ENCODE measurements around the gene SEMA4D. TPM values are rescaled to one million over a fixed set of nuclear protein-coding genes. Genes with fewer than 3 reads are reported as not detected.

SEMA4D gene
- total RNA-seq, 3 donors from 2014 or later: 20.9 to 26.9 (median 23.1) TPM

GRCh38 chr9:89367726-89368437 is 130.0 kb downstream of the SEMA4D start:
- intact Hi-C loops (cut with DNase I, micrococcal nuclease): no loop called here
- Histone ChIP-seq H3K36me3 (ENCODE audit: low read depth) (no peaks in the 10 kb centered on the region), H3K9me3 (no peaks in the 10 kb centered on the region), H3K4me1 (ENCODE audit: low read depth) (no peaks in the 10 kb centered on the region), H3K4me3 (no peak overlapping the region)
- no peak for TF ChIP-seq CTCF (IDR thresholded peaks at IDR 0.05)
- no peak for DNase-seq
- ATAC-seq: no peak

DNA sequence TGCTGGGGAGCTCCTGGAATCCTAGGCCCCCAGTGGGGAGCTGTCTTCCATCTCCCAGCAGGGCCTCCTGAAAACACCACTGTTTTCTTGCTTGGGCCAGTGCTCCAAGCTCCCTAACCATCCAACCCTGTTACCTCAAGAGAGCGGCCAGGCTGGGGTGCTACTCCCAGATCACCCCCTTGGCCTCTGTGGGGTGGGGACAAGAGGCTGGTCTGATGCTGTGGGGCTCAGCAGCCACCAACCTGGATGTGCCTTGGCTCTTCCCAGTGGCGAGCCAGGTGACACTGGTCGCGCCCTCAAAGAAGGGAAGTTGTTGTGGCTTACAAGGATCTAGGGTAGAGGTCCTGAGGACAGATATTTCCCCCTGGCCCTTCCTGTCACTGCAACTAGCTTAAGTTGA is 130.6 kb downstream of the SEMA4D start:
- Histone ChIP-seq H3K9me3 (no peaks in the 10 kb centered on the region), H3K4me1 (ENCODE audit: low read depth) (no peaks in the 10 kb centered on the region), H3K36me3 (ENCODE audit: low read depth) (no peaks in the 10 kb centered on the region), H3K4me3 (no peak overlapping the region)
- intact Hi-C loops (cut with DNase I, micrococcal nuclease): no loop called here
- TF ChIP-seq CTCF (IDR thresholded peaks at IDR 0.05): no peak
- DNase-seq: no peak
- ATAC-seq: no peak

- no peak for TF ChIP-seq CTCF (IDR thresholded peaks at IDR 0.05)
- no peaks in the 10 kb centered on the region for H3K36me3 ChIP-seq (ENCODE audit: low read depth)
- H3K9me3 ChIP-seq: no peaks in the 10 kb centered on the region
- no peak for ATAC-seq
- no peak for DNase-seq
- intact Hi-C loops (cut with DNase I, micrococcal nuclease): no loop called here
- no peaks in the 10 kb centered on the region for H3K4me1 ChIP-seq (ENCODE audit: low read depth)
- no peak overlapping the region for H3K4me3 ChIP-seq
These were observed 131.2 kb downstream of the SEMA4D start for GRCh38 chr9:89366711-89367110.

GRCh38 chr9:89365532-89365912 is 132.4 kb downstream of the SEMA4D start:
- no peak for DNase-seq

DNA sequence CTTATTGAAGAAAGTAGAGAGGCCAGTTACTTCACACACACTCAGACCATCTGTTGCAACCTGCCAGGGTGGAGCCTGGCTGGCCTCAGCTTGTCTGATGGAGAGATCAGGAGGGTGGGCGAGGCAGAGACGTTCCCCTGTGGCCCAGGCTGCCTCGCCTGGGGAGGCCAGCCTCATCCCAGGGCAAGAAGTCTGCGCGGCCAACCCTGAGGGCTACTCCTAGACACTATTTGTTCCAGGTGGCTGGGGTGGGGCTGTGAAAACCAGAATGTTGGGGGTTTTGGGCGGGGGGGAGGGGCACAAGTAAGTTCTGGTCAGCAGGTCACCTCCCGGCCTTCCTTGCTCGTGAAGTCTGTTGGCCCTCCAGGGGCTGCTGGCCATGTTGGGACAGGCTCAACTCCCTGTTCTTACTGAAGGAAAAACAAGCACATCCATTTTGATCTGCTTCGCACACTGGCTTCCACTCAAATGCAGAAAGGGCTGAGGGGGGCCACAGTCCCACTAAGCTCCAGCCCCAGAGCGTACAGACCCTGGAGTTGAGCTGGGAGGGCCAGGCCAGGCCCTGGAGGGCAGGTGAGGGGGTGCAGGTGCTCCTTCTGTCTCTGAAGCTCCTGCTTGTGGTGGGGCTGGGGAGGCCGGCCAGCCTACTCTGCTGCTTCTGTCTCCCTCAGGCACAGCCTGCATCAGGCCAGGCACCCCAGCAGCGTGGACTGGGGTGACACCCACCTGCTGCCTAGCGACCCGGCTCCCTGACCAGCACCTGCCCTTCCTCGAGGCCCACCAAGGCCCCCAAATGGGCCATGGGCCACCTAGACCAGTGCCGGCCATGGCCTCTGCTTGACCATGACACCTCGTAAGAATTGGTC is 133.0 kb downstream of the SEMA4D start:
- TF ChIP-seq CTCF (IDR thresholded peaks at IDR 0.05): no peak
- Histone ChIP-seq H3K9me3 (no peaks in the 10 kb centered on the region), H3K4me3 (no peak overlapping the region), H3K36me3 (ENCODE audit: low read depth) (no peaks in the 10 kb centered on the region), H3K4me1 (ENCODE audit: low read depth) (no peaks in the 10 kb centered on the region)
- intact Hi-C loops (cut with DNase I, micrococcal nuclease): no loop called here
- DNase-seq (no peak), ATAC-seq (no peak)

More at GRCh38 chr9:89365532-89365912, 132.4 kb downstream of the SEMA4D start:
- Histone ChIP-seq H3K9me3 (no peaks in the 10 kb centered on the region), H3K36me3 (ENCODE audit: low read depth) (no peaks in the 10 kb centered on the region), H3K4me3 (no peak overlapping the region), H3K4me1 (ENCODE audit: low read depth) (no peaks in the 10 kb centered on the region)
- intact Hi-C loops (cut with DNase I, micrococcal nuclease): no loop called here
- ATAC-seq: no peak
- TF ChIP-seq CTCF (IDR thresholded peaks at IDR 0.05): no peak

All from mucosa of descending colon (tissue), 3 donors.